ENCODE data around the gene CDC42BPG.

Gene CDC42BPG

DNA sequence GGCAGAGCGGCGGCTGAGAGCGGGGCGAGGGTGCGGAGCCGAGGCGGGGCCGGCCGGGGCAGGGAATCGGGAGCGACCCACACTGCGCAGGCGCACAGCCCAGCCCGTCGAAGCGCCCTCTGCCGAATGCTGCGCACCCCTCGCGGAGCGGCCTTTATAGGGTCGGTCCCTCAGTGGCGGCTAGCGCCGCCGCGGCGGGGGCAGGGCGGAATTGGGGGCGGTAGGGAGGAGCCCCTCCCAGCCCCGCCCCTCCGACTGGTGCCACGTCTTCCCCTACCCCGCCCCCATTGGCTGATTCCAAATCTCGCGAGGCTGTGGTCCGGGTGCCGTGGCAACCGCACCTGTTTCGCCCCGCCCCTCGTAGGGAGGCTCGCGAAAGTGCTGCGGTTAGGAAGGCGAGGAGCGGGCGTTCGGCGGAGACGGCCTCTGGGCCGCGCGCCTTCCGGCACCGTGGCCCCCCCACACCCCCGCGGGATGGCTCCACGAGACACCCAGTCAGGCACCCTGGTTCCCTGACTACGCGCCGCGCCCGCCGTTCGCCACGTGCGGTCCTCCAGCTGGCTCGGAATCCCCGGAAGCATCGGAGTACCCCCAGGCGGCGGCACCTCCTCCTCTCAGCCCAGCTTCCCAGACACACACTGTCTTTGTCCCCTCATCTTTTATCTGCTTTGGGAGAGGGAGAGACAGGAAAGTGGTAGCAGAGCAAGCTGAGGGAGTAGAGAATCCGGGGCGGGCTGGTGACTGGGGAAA is 34.2 kb upstream of the CDC42BPG start, which contains the start of gene EHD1:
Gene EHD1 (minus strand): TSS at position 128 of the 750 bp plus-strand sequence. CDS start 157 bp downstream, outside the sequence.
- Histone ChIP-seq H3K4me1 (ENCODE audit: control insufficient read depth, insufficient read depth, low read length) (peaks cover 42% of the 10 kb centered on the region), H3K9me3 (ENCODE audit: control insufficient read depth in 2 of 2, low read length in 2 of 2) (no peaks in the 10 kb centered on the region), H3K9ac (ENCODE audit: low read length in 2 of 2) (peak within 1 kb of the TSS; percentile 88 to 92), H3K27me3 (ENCODE audit: control insufficient read depth in 1 of 2, insufficient read depth in 2 of 2, low read length in 2 of 2) (no peaks in the 10 kb centered on the region), H3K27ac (ENCODE audit: low read length) (peak within 1 kb of the TSS; percentile 89), H3K36me3 (ENCODE audit: control insufficient read depth in 2 of 2, insufficient read depth in 2 of 2, low read length in 2 of 2) (peaks cover 0 to 3% of the 10 kb centered on the region in 2 donors), H3K4me3 (ENCODE audit: low read length in 2 of 2) (peak within 1 kb of the TSS; percentile 92 to 99)

GRCh38 chr11:64878223-64878493 is 33.7 kb upstream of the CDC42BPG start:
- Histone ChIP-seq H3K4me1 (ENCODE audit: control insufficient read depth, insufficient read depth, low read length) (peaks cover 46% of the 10 kb centered on the region), H3K27me3 (ENCODE audit: control insufficient read depth in 1 of 2, insufficient read depth in 2 of 2, low read length in 2 of 2) (no peaks in the 10 kb centered on the region), H3K27ac (ENCODE audit: low read length) (peak overlapping the region; percentile 89), H3K9me3 (ENCODE audit: control insufficient read depth in 2 of 2, low read length in 2 of 2) (no peaks in the 10 kb centered on the region), H3K9ac (ENCODE audit: low read length in 2 of 2) (peak overlapping the region; percentile 81 to 91), H3K36me3 (ENCODE audit: control insufficient read depth in 2 of 2, insufficient read depth in 2 of 2, low read length in 2 of 2) (peaks cover 3 to 6% of the 10 kb centered on the region in 2 donors), H3K4me3 (ENCODE audit: low read length in 2 of 2) (peak overlapping the region; percentile 92 to 99)

DNA sequence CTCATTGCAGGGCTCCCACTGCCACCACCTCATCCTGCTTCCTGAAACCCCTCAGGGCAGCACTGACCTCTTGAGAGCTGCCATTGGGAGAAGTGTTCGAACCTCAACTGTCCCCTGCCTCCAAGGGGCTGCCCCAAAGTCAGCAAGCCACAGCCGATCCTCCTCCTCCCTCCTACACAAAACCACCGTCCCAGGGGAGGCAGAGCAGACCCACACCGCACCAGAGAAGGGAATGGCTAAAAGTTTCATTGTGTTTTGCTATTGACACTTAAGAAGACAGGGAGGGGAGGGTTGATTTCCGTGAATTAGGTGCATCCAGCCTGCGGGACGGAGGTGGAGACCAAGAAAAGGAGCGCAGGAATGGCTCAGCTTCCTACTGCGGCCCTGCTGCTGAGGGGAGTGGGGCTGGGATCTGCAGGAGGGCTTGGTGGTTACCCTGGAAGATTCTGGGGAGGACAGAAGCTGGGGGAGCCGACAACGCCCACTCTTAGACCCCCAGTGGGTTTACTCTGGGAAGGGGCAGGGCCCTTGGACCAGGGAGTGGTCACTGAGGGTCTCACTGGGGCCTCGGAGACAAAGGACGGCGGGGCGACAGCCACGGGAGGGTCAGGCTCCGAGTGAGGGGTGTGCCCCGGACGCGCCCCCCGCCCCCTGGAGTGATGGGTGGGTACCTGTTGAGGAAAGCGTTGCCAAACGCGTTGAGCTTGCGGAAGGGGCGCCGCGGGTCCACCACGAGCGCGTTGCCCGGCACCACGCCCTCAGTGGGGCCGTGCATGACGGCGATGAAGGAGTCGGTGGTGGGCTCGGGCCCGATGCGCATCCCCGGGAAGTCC is 33.2 kb upstream of the CDC42BPG start:
- no peaks in the 10 kb centered on the region for H3K27me3 ChIP-seq (ENCODE audit: control insufficient read depth in 1 of 2, insufficient read depth in 2 of 2, low read length in 2 of 2)
- peaks cover 52% of the 10 kb centered on the region for H3K4me1 ChIP-seq (ENCODE audit: control insufficient read depth, insufficient read depth, low read length)
- H3K9me3 ChIP-seq (ENCODE audit: control insufficient read depth in 2 of 2, low read length in 2 of 2), result no peaks in the 10 kb centered on the region
- peak overlapping the region; percentile 89 for H3K27ac ChIP-seq (ENCODE audit: low read length)
- peak overlapping the region; percentile 92 to 99 for H3K4me3 ChIP-seq (ENCODE audit: low read length in 2 of 2)
- H3K9ac ChIP-seq (ENCODE audit: low read length in 2 of 2), result peak overlapping the region; percentile 81 to 91
- peaks cover 7 to 12% of the 10 kb centered on the region in 2 donors for H3K36me3 ChIP-seq (ENCODE audit: control insufficient read depth in 2 of 2, insufficient read depth in 2 of 2, low read length in 2 of 2)

- Histone ChIP-seq H3K9ac (ENCODE audit: low read length in 2 of 2) (peak overlapping the region; percentile 81 to 91), H3K36me3 (ENCODE audit: control insufficient read depth in 2 of 2, insufficient read depth in 2 of 2, low read length in 2 of 2) (peaks cover 7 to 13% of the 10 kb centered on the region in 2 donors), H3K4me1 (ENCODE audit: control insufficient read depth, insufficient read depth, low read length) (peaks cover 57% of the 10 kb centered on the region), H3K4me3 (ENCODE audit: low read length in 2 of 2) (peak overlapping the region; percentile 92 to 99), H3K27ac (ENCODE audit: low read length) (peak overlapping the region; percentile 89), H3K9me3 (ENCODE audit: control insufficient read depth in 2 of 2, low read length in 2 of 2) (no peaks in the 10 kb centered on the region), H3K27me3 (ENCODE audit: control insufficient read depth in 1 of 2, insufficient read depth in 2 of 2, low read length in 2 of 2) (no peaks in the 10 kb centered on the region)
Observed at GRCh38 chr11:64876835-64877341, 32.4 kb upstream of the CDC42BPG start.

- peak overlapping the region; percentile 81 to 91 for H3K9ac ChIP-seq (ENCODE audit: low read length in 2 of 2)
- peak overlapping the region; percentile 92 to 99 for H3K4me3 ChIP-seq (ENCODE audit: low read length in 2 of 2)
- no peaks in the 10 kb centered on the region for H3K9me3 ChIP-seq (ENCODE audit: control insufficient read depth in 2 of 2, low read length in 2 of 2)
- peak overlapping the region; percentile 89 for H3K27ac ChIP-seq (ENCODE audit: low read length)
- peaks cover 11 to 19% of the 10 kb centered on the region in 2 donors for H3K36me3 ChIP-seq (ENCODE audit: control insufficient read depth in 2 of 2, insufficient read depth in 2 of 2, low read length in 2 of 2)
- peaks cover 63% of the 10 kb centered on the region for H3K4me1 ChIP-seq (ENCODE audit: control insufficient read depth, insufficient read depth, low read length)
- no peaks in the 10 kb centered on the region for H3K27me3 ChIP-seq (ENCODE audit: control insufficient read depth in 1 of 2, insufficient read depth in 2 of 2, low read length in 2 of 2)
Observed at GRCh38 chr11:64876229-64876750, 31.8 kb upstream of the CDC42BPG start.

GRCh38 chr11:64875369-64876228 is 31.1 kb upstream of the CDC42BPG start:
- peaks cover 70% of the 10 kb centered on the region for H3K4me1 ChIP-seq (ENCODE audit: control insufficient read depth, insufficient read depth, low read length)

GRCh38 chr11:64874308-64875240 is 30.1 kb upstream of the CDC42BPG start:
- Histone ChIP-seq H3K4me3 (ENCODE audit: low read length in 2 of 2) (peak overlapping the region in 1 of 2 donors; percentile 55), H3K4me1 (ENCODE audit: control insufficient read depth, insufficient read depth, low read length) (peaks cover 77% of the 10 kb centered on the region), H3K27ac (ENCODE audit: low read length) (peak overlapping the region; percentile 89), H3K9me3 (ENCODE audit: control insufficient read depth in 2 of 2, low read length in 2 of 2) (no peaks in the 10 kb centered on the region), H3K27me3 (ENCODE audit: control insufficient read depth in 1 of 2, insufficient read depth in 2 of 2, low read length in 2 of 2) (no peaks in the 10 kb centered on the region), H3K36me3 (ENCODE audit: control insufficient read depth in 2 of 2, insufficient read depth in 2 of 2, low read length in 2 of 2) (peaks cover 11 to 21% of the 10 kb centered on the region in 2 donors), H3K9ac (ENCODE audit: low read length in 2 of 2) (peak overlapping the region in 1 of 2 donors; percentile 47)

More at GRCh38 chr11:64875369-64876228, 31.1 kb upstream of the CDC42BPG start:
- Histone ChIP-seq H3K4me3 (ENCODE audit: low read length in 2 of 2) (peak overlapping the region; percentile 92 to 99), H3K27ac (ENCODE audit: low read length) (peak overlapping the region; percentile 89), H3K9me3 (ENCODE audit: control insufficient read depth in 2 of 2, low read length in 2 of 2) (no peaks in the 10 kb centered on the region), H3K27me3 (ENCODE audit: control insufficient read depth in 1 of 2, insufficient read depth in 2 of 2, low read length in 2 of 2) (no peaks in the 10 kb centered on the region), H3K9ac (ENCODE audit: low read length in 2 of 2) (peak overlapping the region; percentile 81 to 91), H3K36me3 (ENCODE audit: control insufficient read depth in 2 of 2, insufficient read depth in 2 of 2, low read length in 2 of 2) (peaks cover 11 to 21% of the 10 kb centered on the region in 2 donors)

DNA sequence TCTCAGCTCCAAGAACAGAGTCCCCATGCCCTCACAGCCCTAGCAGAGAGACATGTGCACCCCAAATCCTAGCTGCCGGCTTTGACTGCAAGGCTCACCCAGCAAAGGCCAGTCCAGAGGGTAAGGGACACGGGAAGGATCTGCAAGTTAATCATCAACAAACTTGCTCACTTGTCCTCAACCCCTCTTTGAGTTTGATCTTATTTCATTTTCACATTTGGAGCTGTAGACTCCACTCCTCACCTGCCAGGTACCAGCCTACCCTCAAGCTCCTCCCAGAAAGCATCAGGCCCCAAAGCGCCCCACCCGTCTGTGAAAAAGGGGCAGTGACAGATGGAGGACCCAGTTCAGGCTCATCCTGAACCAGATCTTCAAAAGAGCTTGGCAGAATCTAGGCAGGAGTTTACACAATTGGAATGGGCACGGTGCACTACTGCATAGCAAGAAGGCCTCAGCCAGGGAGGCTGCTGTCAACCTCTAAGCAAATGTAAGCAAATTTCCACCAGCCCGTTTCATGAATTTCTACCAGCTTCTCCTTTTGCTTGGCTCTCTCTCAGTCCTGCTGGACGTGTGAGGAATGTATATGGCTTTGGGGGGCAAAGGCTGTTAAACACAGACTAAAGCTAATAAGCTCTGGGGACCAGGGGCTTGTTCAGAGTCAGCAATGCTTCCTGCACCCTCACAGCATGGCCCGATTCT is 28.5 kb upstream of the CDC42BPG start:
- Histone ChIP-seq H3K4me3 (ENCODE audit: low read length in 2 of 2) (peak overlapping the region; percentile 8 to 35), H3K9me3 (ENCODE audit: control insufficient read depth in 2 of 2, low read length in 2 of 2) (no peaks in the 10 kb centered on the region), H3K27ac (ENCODE audit: low read length) (peak overlapping the region; percentile 49), H3K9ac (ENCODE audit: low read length in 2 of 2) (peak overlapping the region in 1 of 2 donors; percentile 47), H3K27me3 (ENCODE audit: control insufficient read depth in 1 of 2, insufficient read depth in 2 of 2, low read length in 2 of 2) (no peaks in the 10 kb centered on the region), H3K36me3 (ENCODE audit: control insufficient read depth in 2 of 2, insufficient read depth in 2 of 2, low read length in 2 of 2) (peaks cover 11 to 21% of the 10 kb centered on the region in 2 donors), H3K4me1 (ENCODE audit: control insufficient read depth, insufficient read depth, low read length) (peaks cover 85% of the 10 kb centered on the region)

- Histone ChIP-seq H3K27ac (ENCODE audit: low read length) (peak overlapping the region; percentile 99), H3K27me3 (ENCODE audit: control insufficient read depth in 1 of 2, insufficient read depth in 2 of 2, low read length in 2 of 2) (no peaks in the 10 kb centered on the region), H3K9me3 (ENCODE audit: control insufficient read depth in 2 of 2, low read length in 2 of 2) (no peaks in the 10 kb centered on the region), H3K36me3 (ENCODE audit: control insufficient read depth in 2 of 2, insufficient read depth in 2 of 2, low read length in 2 of 2) (peaks cover 11 to 21% of the 10 kb centered on the region in 2 donors), H3K4me1 (ENCODE audit: control insufficient read depth, insufficient read depth, low read length) (peaks cover 90% of the 10 kb centered on the region), H3K4me3 (ENCODE audit: low read length in 2 of 2) (peak overlapping the region in 1 of 2 donors; percentile 58), H3K9ac (ENCODE audit: low read length in 2 of 2) (peak overlapping the region; percentile 31 to 69)
Observed at GRCh38 chr11:64871492-64871891, 27.0 kb upstream of the CDC42BPG start.

All from stomach smooth muscle (tissue), 2 donors.